Thoracic aorta (tissue), 2 donors: ENCODE measurements around the gene MB21D2. TPM values are rescaled to one million over a fixed set of nuclear protein-coding genes. Genes with fewer than 3 reads are reported as not detected.

Experiments
- ATAC-seq: fragments of 150-250 bp; one replicate; pipeline ENCODE4 v1.8.0; 2017; ENCODE audit warnings: low read depth; ENCODE audit not compliant: insufficient number of reproducible peaks, low FRiP score
- DNase-seq: peaks from one replicate; pipeline ENCODE4 v3.0.0-alpha.2; 2020; ENCODE audit warnings: low spot score
- H3K27ac ChIP-seq, 2 donors: fragments of 200-600 bp; sonication (generic); 1 replicate in 1 of 2; 2 replicates in 1 of 2; pipeline ENCODE4 v1.5.1; 2016; ENCODE audit warnings: mild to moderate bottlenecking in 2 of 2, moderate library complexity in 2 of 2
- H3K27me3 ChIP-seq: fragments of 200-600 bp; sonication (generic); replicated peaks from 2 replicates; pipeline ENCODE4 v1.6.0; 2016; ENCODE audit warnings: mild to moderate bottlenecking; ENCODE audit not compliant: insufficient read depth
- H3K36me3 ChIP-seq: fragments of 200-600 bp; sonication (generic); one replicate; pipeline ENCODE4 v1.5.1; 2016
- H3K4me1 ChIP-seq, 2 donors: fragments of 200-600 bp; sonication (generic); 1 replicate in 1 of 2; 2 replicates in 1 of 2; pipeline versions ENCODE4 v1.5.1 to v1.6.0; 2016; ENCODE audit warnings: low read depth in 2 of 2, mild to moderate bottlenecking in 1 of 2; ENCODE audit not compliant: control insufficient read depth in 1 of 2
- H3K4me3 ChIP-seq: fragments of 200-600 bp; sonication (generic); 2 replicates; pipeline ENCODE4 v1.5.1; 2016; ENCODE audit warnings: mild to moderate bottlenecking
- H3K9me3 ChIP-seq: fragments of 200-600 bp; sonication (generic); 2 replicates; pipeline ENCODE4 v1.5.1; 2016
- CTCF ChIP-seq: fragments of 200-600 bp; sonication (generic); IDR thresholded peaks from one replicate; pipeline ENCODE4 v1.5.1; 2019; ENCODE audit warnings: antibody characterized with exemption
- total RNA-seq, 2 donors: library from RNA; depleted of rRNA; stranded (reverse); fragments of >200 nt; gene quantifications; one replicate each; pipeline versions ENCODE4 v1.1.0 to v1.2.3, GENCODE V29; 2016

MB21D2 gene
- total RNA-seq, 2 donors from 2014 or later: 4.9 to 6.4 TPM

DNA sequence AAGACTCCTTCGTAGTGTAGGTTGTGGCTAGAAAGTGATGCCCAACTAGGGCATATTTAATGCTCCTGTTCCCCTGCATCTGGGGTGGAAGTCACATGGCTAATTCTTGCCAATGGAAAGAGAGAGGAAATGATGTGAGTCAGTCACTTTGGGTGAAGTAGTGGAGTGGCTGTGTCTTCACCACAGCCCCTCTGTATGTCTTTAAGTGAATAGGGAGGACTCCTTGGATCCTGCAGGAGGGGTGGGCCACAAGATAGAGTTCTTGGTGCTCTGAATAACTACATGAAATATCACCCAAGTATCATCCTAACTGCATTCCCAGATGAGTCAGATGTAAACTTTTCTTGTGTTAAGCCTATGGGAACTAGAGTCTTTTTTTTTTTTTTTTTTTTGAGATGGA, 17.8 kb upstream of the MB21D2 start:
- Histone ChIP-seq H3K27me3 (no peaks in the 10 kb centered on the region), H3K36me3 (no peaks in the 10 kb centered on the region), H3K9me3 (no peaks in the 10 kb centered on the region), H3K4me3 (no peak overlapping the region), H3K4me1 (no peaks in the 10 kb centered on the region), H3K27ac (no peak overlapping the region)
- no peak for DNase-seq
- TF ChIP-seq CTCF: no peak
- ATAC-seq: no peak

DNA sequence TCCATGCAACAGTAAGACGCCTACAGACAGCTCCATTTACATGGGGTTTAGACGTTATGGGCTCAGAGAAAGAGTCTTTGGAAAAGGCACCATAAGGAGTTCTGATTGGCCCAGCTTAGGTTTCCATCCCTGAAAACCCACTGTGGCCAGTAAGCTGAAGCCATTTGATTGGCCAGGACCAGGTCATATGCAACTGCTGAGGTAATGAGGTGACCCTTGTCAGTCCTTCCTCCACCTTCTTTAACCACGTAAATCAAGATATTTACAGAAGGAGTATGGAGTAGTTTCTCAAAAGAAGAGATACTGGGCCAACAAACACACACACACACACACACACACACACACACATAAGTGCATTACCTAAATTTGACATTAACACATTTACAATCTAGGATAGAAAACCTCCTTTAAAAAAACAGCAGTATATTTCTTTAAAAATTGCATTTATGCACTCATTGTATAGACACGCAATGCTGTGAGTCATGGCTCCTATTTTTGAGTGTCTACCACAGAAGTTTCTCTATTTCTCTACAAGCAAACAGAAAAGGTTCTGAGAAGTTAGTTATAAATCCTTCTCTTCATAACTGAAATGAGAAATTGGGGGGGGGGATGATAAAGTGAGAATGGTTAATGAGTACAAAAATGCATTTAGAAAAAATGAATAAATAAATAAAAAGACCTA, 16.3 kb upstream of the MB21D2 start:
- Histone ChIP-seq H3K4me1 (no peaks in the 10 kb centered on the region), H3K4me3 (no peak overlapping the region), H3K27me3 (no peaks in the 10 kb centered on the region), H3K36me3 (no peaks in the 10 kb centered on the region), H3K9me3 (no peaks in the 10 kb centered on the region), H3K27ac (no peak overlapping the region)
- TF ChIP-seq CTCF: no peak
- ATAC-seq (no peak), DNase-seq (no peak)

DNA sequence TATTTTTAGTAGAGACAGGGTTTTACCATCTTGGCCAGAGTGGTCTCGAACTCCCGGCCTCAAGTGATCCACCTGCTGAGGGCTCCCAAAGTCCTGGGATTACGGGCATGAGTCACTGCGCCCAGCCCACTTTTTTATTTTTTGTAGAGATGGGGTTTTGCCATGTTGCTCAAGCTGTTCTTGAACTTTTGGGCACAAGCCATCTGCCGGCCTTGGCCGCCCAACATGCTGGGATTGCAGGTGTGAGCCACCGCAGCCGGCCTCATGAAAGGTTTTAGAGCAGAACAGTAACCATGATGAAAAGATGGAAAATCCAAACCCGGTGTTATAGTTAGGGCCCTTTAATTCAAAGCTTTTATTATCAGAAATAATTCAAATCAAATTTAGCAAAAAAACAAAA, 15.6 kb upstream of the MB21D2 start:
- no peaks in the 10 kb centered on the region for H3K9me3 ChIP-seq
- TF ChIP-seq CTCF: no peak
- no peak for DNase-seq
- H3K4me1 ChIP-seq: no peaks in the 10 kb centered on the region
- H3K27ac ChIP-seq: no peak overlapping the region
- no peak overlapping the region for H3K4me3 ChIP-seq
- H3K27me3 ChIP-seq: no peaks in the 10 kb centered on the region
- H3K36me3 ChIP-seq: no peaks in the 10 kb centered on the region
- ATAC-seq: no peak

- Histone ChIP-seq H3K27ac (no peak overlapping the region), H3K4me1 (no peaks in the 10 kb centered on the region), H3K27me3 (no peaks in the 10 kb centered on the region), H3K9me3 (no peaks in the 10 kb centered on the region), H3K4me3 (no peak overlapping the region), H3K36me3 (no peaks in the 10 kb centered on the region)
- no peak for ATAC-seq
- TF ChIP-seq CTCF: no peak
- DNase-seq: no peak
These were observed 14.2 kb upstream of the MB21D2 start for GRCh38 chr3:192931825-192932224.

- H3K36me3 ChIP-seq: no peaks in the 10 kb centered on the region
- TF ChIP-seq CTCF: no peak
- H3K9me3 ChIP-seq: no peaks in the 10 kb centered on the region
- ATAC-seq (no peak), DNase-seq (no peak)
- H3K4me1 ChIP-seq: no peaks in the 10 kb centered on the region
- H3K27ac ChIP-seq: no peak overlapping the region
- no peak overlapping the region for H3K4me3 ChIP-seq
- H3K27me3 ChIP-seq: no peaks in the 10 kb centered on the region
These were observed 12.9 kb upstream of the MB21D2 start for GRCh38 chr3:192930577-192930976.
